Testis (tissue), 2 donors: ENCODE results near the gene CCDC14.

Source experiments
- CTCF ChIP-seq, 3 experiments: fragments of 450-650 bp in 2 of 3; fragments of 200-600 bp in 1 of 3; sonication (generic) in 1 of 3; IDR thresholded peaks; one replicate each; pipeline ENCODE4 v1.5.1; 2016 to 2019; ENCODE audit warnings: antibody characterized with exemption in 3 of 3, mild to moderate bottlenecking in 2 of 3, moderate library complexity in 1 of 3
- POLR2A ChIP-seq: fragments of 450-650 bp; IDR thresholded peaks from one replicate; pipeline ENCODE4 v1.6.1; 2017; ENCODE audit warnings: antibody characterized with exemption, mild to moderate bottlenecking, moderate library complexity

DNA sequence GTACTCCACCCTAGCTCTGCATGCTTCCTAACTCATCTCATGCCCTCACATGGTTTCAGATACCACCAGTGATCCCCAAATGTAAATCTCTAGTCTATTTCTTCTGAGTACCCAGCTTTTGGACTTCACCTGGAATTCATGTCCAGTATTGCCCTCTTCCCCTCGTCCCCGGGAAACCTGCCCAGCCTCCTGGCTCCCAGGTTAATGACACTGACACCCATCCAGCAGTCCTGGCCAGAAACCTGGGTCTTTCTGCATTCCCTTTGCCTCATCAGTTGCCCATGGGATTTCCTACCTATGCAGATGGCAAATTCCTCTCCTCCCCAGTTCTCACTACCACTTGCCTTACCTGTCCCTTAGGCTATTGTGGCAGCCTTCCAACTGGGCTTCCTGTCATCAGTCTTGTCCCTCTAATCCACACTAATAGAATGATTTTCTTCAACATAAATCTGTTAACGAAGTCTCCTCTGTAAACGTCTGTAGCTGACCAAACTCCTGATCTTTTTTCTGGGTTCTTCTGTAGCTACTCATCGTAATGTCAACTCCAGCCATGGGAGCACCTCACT, 61.6 kb downstream of the CCDC14 start:
- TF ChIP-seq CTCF (IDR thresholded peaks at IDR 0.05) (no peak), POLR2A (no peak)
